Activated CD8-positive, alpha-beta T cell treated with anti-CD3 and anti-CD28 coated beads, Interleukin-2, amount 10 ng/mL, durations not matched to agents 7 days and 5 days (primary cell): ENCODE data around the gene ZNF280A. TPM values are rescaled to one million over a fixed set of nuclear protein-coding genes. Genes with fewer than 3 reads are reported as not detected.
"Not testable (repeated sequence)": the region's sequence is repeated elsewhere in the genome, so short reads cannot be mapped to it uniquely, and the experiment has no call there.

Experiments used
- ATAC-seq: fragments of 150-1000 bp; cut with Tn5 transposase; one replicate; pipeline ENCODE4 v1.10.0; 2021; ENCODE audit warnings: moderate library complexity
- CTCF ChIA-PET: fragments of 350-600 bp; sonication (Branson Sonifier 250); formaldehyde crosslinking; loops from one replicate; lab custom pipeline; 2021; ENCODE audit warnings: antibody characterized with exemption; lab: Charles Lee
- POLR2A ChIA-PET: fragments of 350-600 bp; sonication (Branson Sonifier 250); formaldehyde crosslinking; loops from one replicate; lab custom pipeline; 2021; ENCODE audit warnings: antibody characterized with exemption; lab: Charles Lee
- DNase-seq: peaks from one replicate; pipeline ENCODE4 v3.0.0-alpha.2; 2020
- H3K27ac Mint-ChIP-seq: one replicate; pipeline ENCODE4 v1.8.0; 2021; ENCODE audit warnings: mild to moderate bottlenecking, mixed read lengths
- H3K27me3 Mint-ChIP-seq: one replicate; pipeline ENCODE4 v1.8.0; 2021; ENCODE audit warnings: low read depth, mixed read lengths
- H3K36me3 Mint-ChIP-seq: one replicate; pipeline ENCODE4 v1.8.0; 2021; ENCODE audit warnings: low read depth, mixed read lengths
- H3K4me1 Mint-ChIP-seq: one replicate; pipeline ENCODE4 v1.8.0; 2021; ENCODE audit warnings: low read depth, mixed read lengths
- H3K4me3 Mint-ChIP-seq: one replicate; pipeline ENCODE4 v1.8.0; 2021; ENCODE audit warnings: mild to moderate bottlenecking, mixed read lengths
- H3K9me3 Mint-ChIP-seq: one replicate; pipeline ENCODE4 v1.8.0; 2022; ENCODE audit warnings: mixed read lengths; ENCODE audit not compliant: insufficient read depth
- total RNA-seq, 2 experiments: library from RNA; stranded (reverse); gene quantifications; one replicate each; pipeline ENCODE4 v1.2.3, GENCODE V29; 2021

Gene ZNF280A
- total RNA-seq, 2 experiments from 2014 or later = not detected

- ChIA-PET CTCF (no interaction called here), POLR2A (no interaction called here)
- Mint-ChIP-seq H3K36me3 (no peaks in the 10 kb centered on the region), H3K9me3 (no peaks in the 10 kb centered on the region), H3K27me3 (peaks cover 8% of the 10 kb centered on the region), H3K27ac (no peak overlapping the region), H3K4me3 (no peak overlapping the region), H3K4me1 (no peaks in the 10 kb centered on the region)
- ATAC-seq (no peak), DNase-seq (no peak)
Measured at GRCh38 chr22:22536916-22537315, 16.8 kb upstream of the ZNF280A start.

DNA sequence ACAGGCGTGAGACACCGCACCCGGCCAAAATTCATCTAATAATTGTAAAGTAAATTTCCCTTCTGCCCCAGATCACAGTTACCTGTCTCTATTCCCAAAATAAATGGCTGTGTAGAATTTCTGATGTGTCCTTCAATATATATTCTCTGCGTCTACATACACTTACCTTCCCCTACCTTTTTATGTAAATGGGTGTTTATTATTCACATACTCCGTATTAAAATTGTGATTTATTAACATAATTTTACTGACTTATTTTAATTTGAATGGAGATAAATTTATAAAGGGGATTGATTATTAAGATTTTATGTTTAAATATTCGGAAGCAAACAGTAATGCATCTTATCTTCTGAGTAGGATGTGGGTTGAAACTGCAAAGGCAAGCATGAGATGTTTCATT, 16.4 kb upstream of the ZNF280A start:
- Mint-ChIP-seq H3K27ac (no peak overlapping the region), H3K27me3 (peaks cover 8% of the 10 kb centered on the region), H3K9me3 (no peaks in the 10 kb centered on the region), H3K4me1 (no peaks in the 10 kb centered on the region), H3K4me3 (no peak overlapping the region), H3K36me3 (no peaks in the 10 kb centered on the region)
- DNase-seq (no peak), ATAC-seq (no peak)
- ChIA-PET CTCF (no interaction called here), POLR2A (no interaction called here)

DNA sequence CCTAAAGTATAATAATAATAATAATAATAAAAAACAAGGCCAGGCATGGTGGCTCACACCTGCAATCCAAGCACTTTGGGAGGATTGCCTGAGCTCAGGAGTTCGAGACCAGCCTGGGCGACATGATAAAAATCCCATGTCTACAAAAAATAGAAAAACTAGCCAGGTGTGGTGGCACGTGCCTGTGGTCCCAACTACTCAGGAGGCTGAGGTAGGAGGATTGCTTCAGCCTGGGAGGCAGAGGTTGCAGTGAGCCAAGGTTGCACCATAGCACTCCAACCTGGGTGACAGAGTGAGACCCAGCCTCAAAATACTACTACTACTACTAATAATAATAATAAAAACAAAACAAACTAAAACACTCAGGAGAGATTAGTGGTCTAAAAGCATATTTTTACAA, 15.6 kb upstream of the ZNF280A start:
- Mint-ChIP-seq H3K36me3 (no peaks in the 10 kb centered on the region), H3K27ac (no peak overlapping the region), H3K4me3 (no peak overlapping the region), H3K27me3 (peaks cover 8% of the 10 kb centered on the region), H3K4me1 (no peaks in the 10 kb centered on the region), H3K9me3 (no peaks in the 10 kb centered on the region)
- ChIA-PET CTCF (no interaction called here), POLR2A (no interaction called here)
- no peak for ATAC-seq
- DNase-seq = no peak

DNA sequence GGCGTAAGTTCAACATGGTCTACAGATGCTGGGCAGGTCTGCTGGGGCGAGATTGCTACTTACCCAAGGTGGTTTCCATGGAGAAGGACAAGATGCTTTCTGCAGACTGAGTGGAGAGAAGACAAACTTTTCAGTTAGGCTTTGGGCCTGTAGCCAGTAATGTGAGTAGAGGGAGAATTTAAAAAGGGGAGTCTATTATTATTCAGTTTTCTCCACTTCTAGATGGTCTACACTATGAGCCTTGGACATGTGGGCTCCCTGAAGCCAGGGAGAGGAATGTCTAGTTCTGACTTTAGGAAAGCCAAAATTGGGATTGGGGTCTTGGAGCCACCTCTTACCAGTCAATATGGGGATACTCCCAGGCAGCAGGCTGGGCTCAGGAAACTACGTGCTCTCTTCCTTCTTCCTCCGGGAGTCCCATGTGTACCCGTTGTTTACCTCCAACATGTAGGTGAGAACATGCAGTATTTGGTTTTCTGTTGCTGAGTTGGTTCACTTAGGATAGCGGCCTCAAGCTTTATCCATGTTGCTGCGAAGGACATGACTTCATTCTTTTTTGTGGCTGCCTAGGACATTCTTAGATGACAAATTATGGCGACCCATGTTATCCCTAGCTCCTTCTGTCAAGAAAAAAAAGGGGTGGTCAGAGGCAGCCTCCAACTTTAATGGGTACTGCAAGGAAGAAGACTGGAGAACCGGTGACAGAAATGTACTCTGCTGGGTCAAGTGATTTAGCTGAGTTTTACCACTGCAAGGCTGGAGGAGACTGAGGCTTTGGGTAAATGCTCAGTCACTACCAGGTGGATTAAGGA, 14.7 kb upstream of the ZNF280A start:
- H3K9me3 Mint-ChIP-seq = no peaks in the 10 kb centered on the region
- ChIA-PET CTCF (no interaction called here), POLR2A (interaction anchor here (0.6 kb wide), 1 partner anchor 120 kb away, joined by 4 read pairs; no protein-coding TSS in a partner anchor)
- no peak overlapping the region for H3K4me3 Mint-ChIP-seq
- DNase-seq = no peak
- peaks cover 8% of the 10 kb centered on the region for H3K27me3 Mint-ChIP-seq
- H3K36me3 Mint-ChIP-seq = no peaks in the 10 kb centered on the region
- no peak for ATAC-seq
- H3K27ac Mint-ChIP-seq = no peak overlapping the region
- no peaks in the 10 kb centered on the region for H3K4me1 Mint-ChIP-seq

DNA sequence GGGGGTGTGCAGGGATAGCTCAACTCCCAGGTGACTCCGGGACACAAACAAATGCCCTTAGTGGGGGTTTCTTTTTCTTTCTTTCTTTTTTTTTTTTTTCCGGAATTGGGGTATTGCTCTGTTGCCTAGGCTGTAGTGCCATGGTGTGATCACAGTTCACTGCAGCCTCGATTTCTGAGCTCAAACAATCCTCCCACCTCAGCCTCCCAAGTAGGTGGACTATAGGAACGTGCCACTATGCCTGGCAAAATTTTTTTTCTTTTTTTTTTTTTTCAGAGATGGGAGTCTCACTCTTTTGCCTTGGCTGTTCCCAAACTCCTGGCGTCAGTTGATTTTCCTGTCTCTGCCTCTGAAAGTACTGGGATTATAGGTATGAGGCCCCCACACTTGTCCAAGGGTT, 13.8 kb upstream of the ZNF280A start:
- H3K27ac Mint-ChIP-seq = no peak overlapping the region
- DNase-seq (no peak), ATAC-seq (no peak)
- H3K36me3 Mint-ChIP-seq = no peaks in the 10 kb centered on the region
- H3K4me1 Mint-ChIP-seq = no peaks in the 10 kb centered on the region
- H3K4me3 Mint-ChIP-seq = no peak overlapping the region
- ChIA-PET POLR2A (no interaction called here), CTCF (interaction anchor here (1.2 to 2.0 kb wide), 2 partner anchors 25 kb away, joined by 3 to 7 read pairs; partner anchors contain the start of genes PRAME and ZNF280B)
- peaks cover 8% of the 10 kb centered on the region for H3K27me3 Mint-ChIP-seq
- no peaks in the 10 kb centered on the region for H3K9me3 Mint-ChIP-seq

GRCh38 chr22:22533417-22533816, 13.3 kb upstream of the ZNF280A start:
- Mint-ChIP-seq H3K4me3 (no peak overlapping the region), H3K27ac (no peak overlapping the region), H3K9me3 (no peaks in the 10 kb centered on the region), H3K4me1 (no peaks in the 10 kb centered on the region), H3K36me3 (no peaks in the 10 kb centered on the region), H3K27me3 (peaks cover 8% of the 10 kb centered on the region)
- POLR2A ChIA-PET = no interaction called here
- DNase-seq (no peak), ATAC-seq (no peak)
- CTCF ChIA-PET = interaction anchor here (1.2 to 2.0 kb wide), 2 partner anchors 25 to 26 kb away, joined by 3 to 7 read pairs; partner anchors contain the start of genes PRAME and ZNF280B

DNA sequence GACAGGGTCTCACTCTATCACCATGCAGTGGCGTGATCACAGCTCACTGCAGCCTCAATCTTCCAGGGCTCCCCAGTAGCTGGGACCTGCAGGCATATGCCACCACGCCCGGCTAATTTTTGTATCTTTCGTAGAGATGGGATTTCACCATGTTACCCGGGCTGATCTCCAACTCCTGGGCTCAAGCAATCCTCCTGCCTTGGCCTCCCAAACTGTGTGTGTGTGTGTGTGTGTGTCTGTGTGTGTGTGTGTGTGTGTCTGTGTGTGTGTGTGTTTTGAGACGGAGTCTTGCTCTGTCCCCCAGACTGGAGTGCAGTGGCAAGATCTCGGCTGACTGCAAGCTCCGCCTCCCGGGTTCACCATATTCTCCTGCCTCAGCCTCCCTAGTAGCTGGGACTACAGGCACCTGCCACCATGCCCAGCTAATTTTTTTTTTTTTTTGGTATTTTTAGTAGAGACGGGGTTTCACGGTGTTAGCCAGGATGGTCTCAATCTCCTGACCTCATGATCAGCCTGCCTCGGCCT, 12.5 kb upstream of the ZNF280A start:
- H3K9me3 Mint-ChIP-seq, POLR2A ChIA-PET, H3K4me3 Mint-ChIP-seq, H3K27ac Mint-ChIP-seq, H3K27me3 Mint-ChIP-seq, DNase-seq, H3K4me1 Mint-ChIP-seq, ATAC-seq, H3K36me3 Mint-ChIP-seq: not testable (repeated sequence)
- CTCF ChIA-PET = interaction anchor here (2.0 kb wide), 1 partner anchor 27 kb away, joined by 7 read pairs; the partner anchor contains the start of gene PRAME

GRCh38 chr22:22531770-22532546, 11.9 kb upstream of the ZNF280A start:
- DNase-seq (no peak), ATAC-seq (no peak)
- no peaks in the 10 kb centered on the region for H3K9me3 Mint-ChIP-seq
- no peaks in the 10 kb centered on the region for H3K36me3 Mint-ChIP-seq
- H3K27ac Mint-ChIP-seq = no peak overlapping the region
- ChIA-PET CTCF (interaction anchor here (2.0 kb wide), 1 partner anchor 27 kb away, joined by 7 read pairs; the partner anchor contains the start of gene PRAME), POLR2A (interaction anchor here (1.2 kb wide), 1 partner anchor 12 kb away, joined by 3 read pairs; the partner anchor contains the start of gene ZNF280A)
- H3K27me3 Mint-ChIP-seq = peaks cover 8% of the 10 kb centered on the region
- no peaks in the 10 kb centered on the region for H3K4me1 Mint-ChIP-seq
- no peak overlapping the region for H3K4me3 Mint-ChIP-seq

- no peak for DNase-seq
- no peaks in the 10 kb centered on the region for H3K36me3 Mint-ChIP-seq
- H3K27ac Mint-ChIP-seq = no peak overlapping the region
- ChIA-PET POLR2A (no interaction called here), CTCF (no interaction called here)
- H3K9me3 Mint-ChIP-seq = no peaks in the 10 kb centered on the region
- no peak for ATAC-seq
- no peaks in the 10 kb centered on the region for H3K4me1 Mint-ChIP-seq
- H3K27me3 Mint-ChIP-seq = peaks cover 16% of the 10 kb centered on the region
- H3K4me3 Mint-ChIP-seq = no peak overlapping the region
Measured at GRCh38 chr22:22528780-22529179, 8.7 kb upstream of the ZNF280A start.

DNA sequence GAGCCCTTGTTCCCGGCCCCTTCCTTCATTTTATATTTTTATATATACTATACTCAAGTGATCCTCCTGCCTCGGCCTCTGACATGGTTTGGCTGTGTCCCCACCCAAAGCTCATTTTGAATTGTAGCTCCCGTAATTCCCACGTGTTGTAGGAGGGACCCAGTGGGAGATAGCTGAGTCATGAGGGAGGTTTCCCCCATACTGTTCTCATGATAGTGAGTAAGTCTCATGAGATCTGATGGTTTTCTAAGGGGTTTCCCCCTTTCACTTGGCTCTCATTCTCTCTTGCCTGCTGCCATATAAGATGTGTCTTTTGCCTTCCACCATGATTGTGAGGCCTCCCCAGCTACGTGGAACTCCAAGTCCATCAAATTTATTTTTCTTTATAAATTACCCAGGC, 7.2 kb upstream of the ZNF280A start:
- CTCF ChIA-PET = no interaction called here
- no peak overlapping the region for H3K27ac Mint-ChIP-seq

DNA sequence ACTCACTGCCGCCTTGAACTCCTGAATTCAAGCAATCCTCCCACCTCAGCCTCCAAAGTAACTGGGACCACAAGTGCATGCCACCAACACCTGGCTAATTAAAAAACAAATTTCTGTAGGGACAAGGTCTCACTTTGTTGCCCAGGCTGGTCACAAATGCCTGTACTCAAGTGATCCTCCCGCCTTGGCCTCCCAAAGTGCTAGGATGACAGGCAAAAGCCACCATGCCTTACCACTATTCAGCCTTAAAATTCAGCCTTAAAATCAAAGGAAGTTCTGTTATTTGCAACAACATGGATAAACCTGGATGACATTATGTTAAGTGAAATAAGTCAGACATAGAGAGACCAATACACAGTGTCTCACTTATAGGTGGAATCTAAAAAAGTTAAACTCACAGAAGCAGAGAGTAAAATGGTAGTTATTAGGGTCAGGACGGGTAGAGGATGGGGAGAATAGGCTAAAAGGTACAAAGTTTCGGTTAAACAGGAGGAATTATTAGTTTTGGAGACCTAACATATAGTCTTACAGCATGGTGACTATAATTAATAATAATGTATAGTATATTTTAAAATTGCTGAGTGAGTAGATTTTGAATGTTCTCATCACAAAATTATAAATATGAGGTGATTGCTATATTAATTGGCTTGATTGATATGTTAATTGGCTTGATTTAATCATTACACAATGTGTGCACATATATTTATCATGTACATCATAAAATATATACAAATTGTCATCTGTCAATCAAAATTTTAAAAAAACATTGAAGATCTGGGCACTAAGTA, 6.2 kb upstream of the ZNF280A start:
- peaks cover 16% of the 10 kb centered on the region for H3K27me3 Mint-ChIP-seq
- ATAC-seq = no peak
- no peaks in the 10 kb centered on the region for H3K4me1 Mint-ChIP-seq
- CTCF ChIA-PET = no interaction called here
- no peak for DNase-seq
- POLR2A ChIA-PET = no interaction called here
- no peak overlapping the region for H3K4me3 Mint-ChIP-seq
- H3K9me3 Mint-ChIP-seq = no peaks in the 10 kb centered on the region
- no peak overlapping the region for H3K27ac Mint-ChIP-seq
- H3K36me3 Mint-ChIP-seq = no peaks in the 10 kb centered on the region

More for the DNA sequence above, 7.2 kb upstream of the ZNF280A start:
- H3K4me3 Mint-ChIP-seq = no peak overlapping the region
- POLR2A ChIA-PET = no interaction called here
- H3K36me3 Mint-ChIP-seq = no peaks in the 10 kb centered on the region
- DNase-seq (no peak), ATAC-seq (no peak)
- no peaks in the 10 kb centered on the region for H3K4me1 Mint-ChIP-seq
- H3K9me3 Mint-ChIP-seq = no peaks in the 10 kb centered on the region
- H3K27me3 Mint-ChIP-seq = peaks cover 16% of the 10 kb centered on the region
